ENCODE results near the gene PVR.
"Not testable (repeated sequence)": the region's sequence is repeated elsewhere in the genome, so short reads cannot be mapped to it uniquely, and the experiment has no call there.

PVR gene

GRCh38 chr19:44703336-44704078 is 59.8 kb downstream of the PVR start:
- H3K9me3 Mint-ChIP-seq: no peaks in the 10 kb centered on the region
- no peak for ATAC-seq

GRCh38 chr19:44704982-44705381 is 61.3 kb downstream of the PVR start:
- Mint-ChIP-seq H3K4me1 (no peaks in the 10 kb centered on the region), H3K36me3 (ENCODE audit: low read depth) (no peaks in the 10 kb centered on the region), H3K27me3 (peaks cover 2% of the 10 kb centered on the region), H3K4me3 (no peak overlapping the region), H3K9me3 (no peaks in the 10 kb centered on the region), H3K27ac (no peak overlapping the region)
- no peak for DNase-seq
- ATAC-seq: no peak

More at GRCh38 chr19:44703336-44704078, 59.8 kb downstream of the PVR start:
- Mint-ChIP-seq H3K4me3 (no peak overlapping the region), H3K27me3 (peaks cover 2% of the 10 kb centered on the region), H3K36me3 (ENCODE audit: low read depth) (no peaks in the 10 kb centered on the region), H3K27ac (no peak overlapping the region), H3K4me1 (no peaks in the 10 kb centered on the region)
- no peak for DNase-seq

- DNase-seq: no peak
- Mint-ChIP-seq H3K9me3 (no peaks in the 10 kb centered on the region), H3K4me3 (no peak overlapping the region), H3K27ac (no peak overlapping the region), H3K4me1 (peaks cover 6% of the 10 kb centered on the region), H3K27me3 (peaks cover 2% of the 10 kb centered on the region), H3K36me3 (ENCODE audit: low read depth) (no peaks in the 10 kb centered on the region)
- no peak for ATAC-seq
Observed at GRCh38 chr19:44705502-44706010, 61.8 kb downstream of the PVR start.

- ATAC-seq: no peak
Observed at GRCh38 chr19:44706506-44707236, 63.0 kb downstream of the PVR start.

GRCh38 chr19:44707794-44708193 is 64.1 kb downstream of the PVR start:
- no peaks in the 10 kb centered on the region for H3K36me3 Mint-ChIP-seq (ENCODE audit: low read depth)
- H3K4me1 Mint-ChIP-seq: peaks cover 9% of the 10 kb centered on the region
- H3K27me3 Mint-ChIP-seq: peaks cover 2% of the 10 kb centered on the region
- H3K27ac Mint-ChIP-seq: no peak overlapping the region
- no peaks in the 10 kb centered on the region for H3K9me3 Mint-ChIP-seq
- no peak overlapping the region for H3K4me3 Mint-ChIP-seq
- DNase-seq: no peak
- ATAC-seq: no peak

More at GRCh38 chr19:44706506-44707236, 63.0 kb downstream of the PVR start:
- no peak for DNase-seq
- Mint-ChIP-seq H3K4me3 (no peak overlapping the region), H3K9me3 (no peaks in the 10 kb centered on the region), H3K27ac (no peak overlapping the region), H3K36me3 (ENCODE audit: low read depth) (no peaks in the 10 kb centered on the region), H3K27me3 (peaks cover 2% of the 10 kb centered on the region), H3K4me1 (peaks cover 9% of the 10 kb centered on the region)

GRCh38 chr19:44708940-44709339 is 65.2 kb downstream of the PVR start:
- peaks cover 2% of the 10 kb centered on the region for H3K27me3 Mint-ChIP-seq
- ATAC-seq (no peak), DNase-seq (no peak)
- H3K4me1 Mint-ChIP-seq: peaks cover 9% of the 10 kb centered on the region
- no peak overlapping the region for H3K27ac Mint-ChIP-seq
- no peak overlapping the region for H3K4me3 Mint-ChIP-seq
- H3K9me3 Mint-ChIP-seq: no peaks in the 10 kb centered on the region
- H3K36me3 Mint-ChIP-seq (ENCODE audit: low read depth): no peaks in the 10 kb centered on the region

GRCh38 chr19:44709434-44710266 is 65.9 kb downstream of the PVR start:
- H3K27me3 Mint-ChIP-seq; H3K9me3 Mint-ChIP-seq; H3K4me3 Mint-ChIP-seq; H3K27ac Mint-ChIP-seq; ATAC-seq; DNase-seq; H3K4me1 Mint-ChIP-seq; H3K36me3 Mint-ChIP-seq (ENCODE audit: low read depth): not testable (repeated sequence)

- ATAC-seq (no peak), DNase-seq (no peak)
- Mint-ChIP-seq H3K27me3 (no peaks in the 10 kb centered on the region), H3K36me3 (ENCODE audit: low read depth) (no peaks in the 10 kb centered on the region), H3K9me3 (peaks cover 13% of the 10 kb centered on the region), H3K27ac (no peak overlapping the region), H3K4me3 (no peak overlapping the region), H3K4me1 (peaks cover 9% of the 10 kb centered on the region)
Observed at GRCh38 chr19:44710483-44710882, 66.8 kb downstream of the PVR start.

GRCh38 chr19:44712864-44713515 is 69.3 kb downstream of the PVR start:
- DNase-seq (no peak), ATAC-seq (no peak)
- Mint-ChIP-seq H3K4me3 (no peak overlapping the region), H3K27ac (no peak overlapping the region), H3K27me3 (no peaks in the 10 kb centered on the region), H3K36me3 (ENCODE audit: low read depth) (no peaks in the 10 kb centered on the region), H3K4me1 (peaks cover 9% of the 10 kb centered on the region), H3K9me3 (peaks cover 18% of the 10 kb centered on the region)
